Measurements from ENCODE around the gene ERCC4. TPM values are rescaled to one million over a fixed set of nuclear protein-coding genes. Genes with fewer than 3 reads are reported as not detected.

The ERCC4 gene
- polyA plus RNA-seq, 10 donors = 6.9 to 17.0 (median 10.3) TPM

DNA sequence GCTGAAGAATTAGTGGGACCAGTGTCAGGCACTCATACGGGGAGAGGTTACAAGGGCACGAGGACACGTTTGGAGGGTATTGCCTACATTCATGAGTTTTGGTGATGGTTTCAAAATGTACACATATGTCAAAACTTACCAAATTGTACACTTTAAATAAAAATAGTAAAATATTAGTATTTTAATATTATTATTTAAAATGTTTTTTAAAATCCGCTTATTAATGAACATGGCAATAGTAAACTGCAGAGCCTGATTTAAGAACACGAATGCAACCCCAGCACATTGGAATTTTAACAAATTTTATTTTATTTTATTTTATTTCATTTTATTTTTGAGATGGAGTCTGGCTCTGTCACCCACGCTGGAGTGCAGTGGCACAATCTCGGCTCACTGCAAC is 10.9 kb upstream of the ERCC4 start:
- no peak for DNase-seq

- peak; percentile 29 to 68 (median 47) for DNase-seq
Observed at GRCh38 chr16:13909872-13910303, 10.1 kb upstream of the ERCC4 start.

DNA sequence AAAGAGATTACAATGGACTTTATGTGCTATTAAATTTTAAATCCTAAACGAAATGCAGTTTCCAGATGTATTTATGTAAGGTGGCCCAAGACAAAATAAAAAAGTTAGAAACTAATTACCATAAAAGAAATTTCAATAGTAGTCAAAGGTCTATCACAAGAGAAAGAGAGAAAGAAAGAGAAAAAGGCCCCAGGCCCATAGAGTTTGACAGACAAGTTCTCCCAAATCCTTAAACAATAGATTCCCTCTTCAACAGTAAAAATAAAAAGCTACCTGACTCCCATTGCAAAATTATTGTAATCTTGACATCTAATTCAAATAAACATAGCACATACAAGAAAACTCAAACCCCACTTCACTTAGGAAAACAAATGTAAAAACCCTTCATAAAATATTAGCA is 8.6 kb upstream of the ERCC4 start:
- DNase-seq = no peak

DNA sequence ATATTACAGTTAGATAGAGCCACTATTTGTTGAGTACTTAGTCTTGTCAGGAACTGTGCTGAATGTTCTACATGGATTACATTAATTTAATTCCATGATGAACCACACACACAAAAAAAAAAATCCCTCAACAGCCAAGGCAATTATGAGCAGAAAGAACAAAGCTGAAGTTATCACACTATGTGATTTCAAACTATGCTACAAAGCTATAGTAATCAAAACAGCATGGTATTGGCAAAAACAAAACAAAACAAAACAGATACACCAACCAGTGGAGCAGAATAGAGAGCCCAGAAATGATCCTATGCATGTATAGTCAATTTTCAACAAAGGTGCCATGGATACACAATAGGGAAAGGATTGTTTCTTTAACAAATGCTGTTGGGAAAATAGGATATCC is 8.1 kb upstream of the ERCC4 start:
- no peak for DNase-seq

GRCh38 chr16:13912891-13913290 is 7.1 kb upstream of the ERCC4 start:
- DNase-seq = no peak

DNA sequence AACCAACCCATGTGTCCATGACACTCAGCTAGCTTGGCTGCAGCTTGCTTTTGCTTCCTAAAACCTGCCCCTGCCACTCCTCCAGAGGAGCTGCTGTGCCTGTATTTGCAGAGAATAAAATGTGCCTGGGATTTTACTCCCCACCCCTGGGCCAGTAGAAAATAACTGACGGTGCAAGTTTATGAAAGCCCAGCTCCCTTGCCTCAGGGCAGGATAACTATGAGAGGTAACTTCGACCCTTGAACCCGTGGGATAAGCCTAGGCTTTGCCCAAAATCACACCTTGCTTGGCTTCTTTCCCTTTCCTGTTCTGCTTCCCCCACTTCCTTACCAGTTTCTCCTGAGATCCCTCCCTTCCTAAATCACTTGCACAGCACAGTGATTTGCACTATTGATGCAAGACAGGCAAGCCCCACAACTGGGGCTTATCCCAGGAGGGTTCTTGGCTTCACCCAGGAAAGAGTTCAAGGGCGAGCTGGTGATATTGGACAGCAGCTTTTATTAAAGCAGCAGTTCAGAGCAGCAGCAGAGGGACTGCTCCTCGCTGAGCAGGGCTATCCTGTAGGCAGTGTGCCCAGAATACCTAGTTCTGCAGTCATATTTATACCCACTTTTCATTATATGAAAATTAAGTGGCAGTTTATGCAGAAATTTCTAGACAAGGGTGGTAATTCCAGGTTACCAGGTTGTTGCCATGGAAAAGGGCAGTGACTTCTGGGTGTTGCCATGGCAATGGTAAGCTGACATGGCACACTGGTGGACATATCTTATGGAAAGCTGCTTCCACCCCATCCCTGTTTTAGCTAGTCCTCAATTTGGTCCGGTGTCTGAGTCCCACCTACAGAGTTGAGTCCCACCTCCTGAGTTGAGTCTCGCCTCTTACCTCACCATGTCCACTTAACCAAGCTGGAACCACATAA is 6.3 kb upstream of the ERCC4 start:
- no peak for DNase-seq

DNA sequence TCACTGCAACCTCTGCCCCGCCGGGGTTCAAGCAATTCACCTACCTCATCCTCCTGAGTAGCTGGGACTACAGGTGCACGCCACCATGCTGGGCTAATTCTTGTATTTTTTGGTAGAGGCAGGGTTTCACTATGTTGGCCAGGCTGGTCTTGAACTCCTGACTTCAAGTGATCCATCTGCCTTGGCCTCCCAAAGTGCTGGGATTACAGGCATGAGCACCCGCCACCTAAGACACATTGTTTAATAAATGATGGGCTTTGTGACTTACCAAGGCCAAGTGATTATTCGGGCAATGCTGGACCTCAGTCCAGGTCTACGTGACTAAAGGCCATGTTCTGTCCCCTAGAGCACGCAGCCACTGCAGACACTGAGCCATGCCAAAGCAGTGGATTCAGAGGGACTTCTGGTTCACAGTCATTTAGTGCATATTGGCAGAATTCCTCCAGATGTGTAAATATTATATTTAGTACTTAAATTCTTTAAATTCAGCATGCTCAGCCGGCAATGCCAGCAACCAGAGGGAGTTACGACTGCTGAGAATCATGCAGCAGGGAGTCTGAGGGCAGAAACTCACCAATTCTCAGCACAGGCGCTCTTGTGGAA is 4.8 kb upstream of the ERCC4 start:
- DNase-seq = no peak

GRCh38 chr16:13919330-13919682 is 648 bp upstream of the ERCC4 start:
- DNase-seq = peak in 1 of 3 donors; percentile 15

DNA sequence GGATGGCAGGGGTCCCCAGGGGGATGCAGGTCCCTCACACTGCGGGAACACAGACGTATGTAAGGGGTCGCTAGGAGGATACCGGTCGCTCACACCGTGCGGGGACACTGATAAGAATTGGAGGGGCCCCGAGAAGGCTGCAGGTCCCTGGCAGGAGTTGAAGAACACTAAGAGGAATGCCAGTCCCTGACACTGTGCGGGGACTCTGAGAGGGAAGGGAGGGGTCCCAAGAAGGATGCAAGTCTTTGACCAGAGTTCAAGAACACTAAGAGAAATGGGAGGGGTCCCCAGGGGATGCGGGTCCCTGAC is 510 bp downstream of the ERCC4 start:
- no peak for DNase-seq

DNA sequence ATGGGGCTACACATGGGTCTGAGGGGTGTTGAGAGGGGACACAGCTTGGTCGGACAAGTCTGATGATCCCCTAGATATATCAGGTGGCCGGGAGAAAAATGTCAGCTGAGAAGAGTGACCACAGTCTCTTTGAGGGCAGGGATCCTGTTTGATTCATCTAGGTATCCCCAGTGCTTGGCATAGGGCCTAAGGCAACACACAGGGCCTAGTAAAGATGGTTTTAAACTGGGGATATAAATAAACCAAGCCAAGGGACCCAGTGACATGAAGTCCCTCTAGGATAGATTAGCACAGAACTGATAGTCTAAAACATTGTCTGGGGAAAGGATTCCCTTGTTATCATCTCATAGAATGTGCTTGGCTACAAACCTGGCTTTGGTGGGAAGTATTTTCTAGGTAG is 1.4 kb downstream of the ERCC4 start:
- no peak for DNase-seq

DNA sequence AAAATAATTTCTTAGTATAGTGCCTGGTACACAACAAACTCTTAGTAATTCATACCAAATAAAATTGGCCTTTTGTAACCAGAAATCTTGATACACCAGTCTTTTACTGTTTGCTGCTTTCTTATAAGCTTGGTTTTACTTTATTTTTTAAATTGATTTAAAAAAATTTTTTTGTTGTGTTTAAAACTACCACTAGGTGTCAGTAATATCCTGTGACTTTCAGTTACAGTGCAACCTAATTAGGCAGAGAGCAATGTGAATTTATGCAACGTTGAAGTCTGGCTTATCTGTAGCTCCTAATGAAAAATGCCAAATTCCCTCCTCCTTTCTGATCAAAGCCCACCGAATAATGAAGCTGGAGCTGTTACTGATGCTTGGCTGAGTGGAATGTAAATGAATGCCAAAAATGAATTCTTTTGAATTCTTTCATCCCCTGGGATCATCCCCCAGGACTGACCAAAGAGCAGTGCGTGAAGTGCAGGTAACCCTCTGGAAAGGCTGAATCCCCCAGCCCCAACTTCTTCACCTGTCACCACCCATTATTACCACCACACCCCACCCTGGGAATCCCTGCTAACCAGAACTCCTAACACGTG is 3.8 kb downstream of the ERCC4 start:
- peak; percentile 45 to 65 (median 46) for DNase-seq

DNA sequence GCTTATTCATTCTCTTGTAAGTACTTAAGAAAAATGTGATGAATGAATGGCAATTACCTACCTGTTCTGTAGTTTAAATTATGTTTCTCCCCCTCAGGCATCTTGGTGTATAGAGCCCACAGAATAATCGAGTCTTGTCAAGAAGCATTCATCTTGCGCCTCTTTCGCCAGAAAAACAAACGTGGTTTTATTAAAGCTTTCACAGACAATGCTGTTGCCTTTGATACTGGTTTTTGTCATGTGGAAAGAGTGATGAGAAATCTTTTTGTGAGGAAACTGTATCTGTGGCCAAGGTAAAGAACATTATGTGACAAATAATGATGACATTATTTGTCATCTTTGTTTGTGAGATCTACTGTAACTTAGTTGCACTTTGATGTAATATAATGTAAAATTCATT is 6.5 kb downstream of the ERCC4 start:
- DNase-seq = no peak

GRCh38 chr16:13926891-13927290 is 6.9 kb downstream of the ERCC4 start:
- DNase-seq = no peak

- no peak for DNase-seq
Observed at GRCh38 chr16:13928646-13929045, 8.7 kb downstream of the ERCC4 start.

- DNase-seq = no peak
Observed at GRCh38 chr16:13931845-13932244, 11.9 kb downstream of the ERCC4 start.

DNA sequence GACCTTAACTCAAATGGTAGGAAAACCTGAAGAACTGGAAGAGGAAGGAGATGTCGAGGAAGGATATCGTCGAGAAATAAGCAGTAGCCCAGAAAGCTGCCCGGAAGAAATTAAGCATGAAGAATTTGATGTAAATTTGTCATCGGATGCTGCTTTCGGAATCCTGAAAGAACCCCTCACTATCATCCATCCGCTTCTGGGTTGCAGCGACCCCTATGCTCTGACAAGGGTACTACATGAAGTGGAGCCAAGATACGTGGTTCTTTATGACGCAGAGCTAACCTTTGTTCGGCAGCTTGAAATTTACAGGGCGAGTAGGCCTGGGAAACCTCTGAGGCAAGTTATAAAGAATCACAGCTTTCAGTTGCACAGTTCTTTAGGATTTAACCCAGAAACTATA is 15.5 kb downstream of the ERCC4 start:
- no peak for DNase-seq

DNA sequence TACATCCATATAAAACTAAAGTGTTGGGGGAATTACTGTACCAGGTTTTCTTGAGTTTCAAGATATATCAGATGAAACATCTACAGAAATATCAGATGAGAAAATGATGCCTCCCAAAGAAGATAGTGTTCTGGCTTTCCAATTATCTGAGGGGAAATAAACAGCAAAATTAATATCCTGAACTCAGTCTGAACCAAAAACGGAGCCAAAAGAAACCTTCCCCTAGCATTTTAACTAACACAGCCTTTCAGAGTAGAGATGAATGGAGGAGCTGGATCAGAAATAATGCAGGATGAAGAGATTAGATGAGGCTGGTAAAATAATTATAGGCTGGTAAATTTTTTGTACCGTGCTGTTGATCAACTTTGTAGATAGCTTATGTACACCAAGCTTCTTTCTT is 16.2 kb downstream of the ERCC4 start:
- DNase-seq = peak in 1 of 3 donors; percentile 50

GRCh38 chr16:13936596-13937081 is 16.7 kb downstream of the ERCC4 start:
- no peak for DNase-seq

GRCh38 chr16:13937411-13937810 is 17.5 kb downstream of the ERCC4 start:
- DNase-seq = no peak

- DNase-seq = no peak
Observed at GRCh38 chr16:13938480-13938879, 18.5 kb downstream of the ERCC4 start.

- DNase-seq = no peak
Observed at GRCh38 chr16:13939821-13940220, 19.9 kb downstream of the ERCC4 start.

DNA sequence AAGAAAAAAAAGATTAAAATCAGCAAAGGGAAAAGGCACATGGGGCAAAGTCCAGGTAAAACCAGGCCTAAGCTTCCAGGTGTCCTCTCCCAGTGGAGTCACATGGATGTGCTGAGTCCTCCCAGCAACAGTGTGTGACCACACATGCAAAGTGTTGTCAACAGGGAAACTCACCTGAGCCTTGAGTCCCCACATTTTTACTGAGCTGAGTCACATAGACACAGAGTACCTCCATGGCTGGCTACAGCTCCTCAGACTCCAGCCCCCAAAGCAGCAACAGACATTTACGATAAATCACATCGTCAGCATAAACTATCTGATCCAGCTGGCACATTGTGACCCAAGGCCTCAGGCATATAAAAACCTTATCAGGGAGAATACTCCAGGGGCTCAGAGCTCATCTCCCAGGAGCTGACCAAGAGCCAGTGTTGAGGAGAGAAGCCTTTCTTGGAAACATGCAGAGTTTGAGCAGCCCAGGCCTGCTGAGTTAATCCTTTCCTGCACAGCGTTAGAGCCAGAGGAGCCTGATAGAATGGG is 20.5 kb downstream of the ERCC4 start:
- DNase-seq = no peak

DNA sequence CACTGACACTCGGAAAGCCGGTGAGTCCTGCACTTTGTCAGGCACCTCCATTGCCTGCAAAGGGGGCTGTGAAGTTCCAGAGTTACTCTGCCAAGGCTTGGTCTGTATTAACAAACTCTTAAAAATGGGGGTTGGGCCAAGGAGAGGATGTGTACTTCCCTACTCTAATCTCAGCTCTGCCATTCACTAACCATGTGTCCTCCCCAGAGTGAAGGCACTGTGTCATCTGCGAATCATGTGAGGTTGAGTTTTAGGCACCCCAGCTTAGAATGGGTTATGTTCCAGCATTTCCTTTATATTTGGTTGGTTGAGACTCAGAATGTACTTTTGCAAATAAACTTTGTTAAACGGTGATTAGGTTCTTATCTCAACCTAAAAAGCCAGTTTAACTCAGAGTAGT is 24.9 kb downstream of the ERCC4 start:
- DNase-seq = no peak
